LNCaP clone FGC (cell line): ENCODE measurements around the gene PRKCH.

Experiments
- DNase-seq: peaks from one replicate; pipeline ENCODE4 v3.0.0-alpha.2; 2011; ENCODE audit warnings: low read depth
- H3K4me3 ChIP-seq: 2 replicates; pipeline ENCODE4 v1.5.1; 2011; ENCODE audit warnings: mild to moderate bottlenecking, low read depth, low read length, control low read depth
- CTCF ChIP-seq: IDR thresholded peaks from 2 replicates; pipeline ENCODE4 v1.5.1; 2012; ENCODE audit warnings: mild to moderate bottlenecking; ENCODE audit not compliant: control insufficient read depth, insufficient read depth; ENCODE audit errors: extremely low read depth

The PRKCH gene

GRCh38 chr14:61479746-61480502 is 158.5 kb downstream of the PRKCH start:
- no peak overlapping the region for H3K4me3 ChIP-seq
- no peak for DNase-seq
- no peak for TF ChIP-seq CTCF

- no peak for TF ChIP-seq CTCF
- no peak overlapping the region for H3K4me3 ChIP-seq
- no peak for DNase-seq
Observed at GRCh38 chr14:61480704-61481285, 159.4 kb downstream of the PRKCH start.

GRCh38 chr14:61481701-61482100 is 160.3 kb downstream of the PRKCH start:
- TF ChIP-seq CTCF = no peak
- DNase-seq = no peak
- no peak overlapping the region for H3K4me3 ChIP-seq

- TF ChIP-seq CTCF = no peak
- no peak overlapping the region for H3K4me3 ChIP-seq
- DNase-seq = no peak
Observed at GRCh38 chr14:61482348-61483206, 161.2 kb downstream of the PRKCH start.

GRCh38 chr14:61483476-61483875 is 162.1 kb downstream of the PRKCH start:
- DNase-seq = no peak
- H3K4me3 ChIP-seq = no peak overlapping the region
- no peak for TF ChIP-seq CTCF

- H3K4me3 ChIP-seq = no peak overlapping the region
- no peak for DNase-seq
- TF ChIP-seq CTCF = no peak
Observed at GRCh38 chr14:61484031-61484430, 162.7 kb downstream of the PRKCH start.
